ENCODE data around the gene OR6T1.

Gene OR6T1

GRCh38 chr11:123924027-123924426, 19.6 kb downstream of the OR6T1 start:
- no peak for TF ChIP-seq EZH2phosphoT487 (IDR thresholded peaks at IDR 0.05; ENCODE audit: borderline replicate concordance, low read length)
- no peak for TF ChIP-seq CTCF (IDR thresholded peaks at IDR 0.05; ENCODE audit: low read depth, low read length, poor library complexity, severe bottlenecking)

GRCh38 chr11:123920943-123921342, 22.7 kb downstream of the OR6T1 start:
- no peak overlapping the region for H3K4me3 ChIP-seq (ENCODE audit: low read length)
- peaks cover 8% of the 10 kb centered on the region for H3K4me1 ChIP-seq (ENCODE audit: control insufficient read depth, low read length)
- H3K9me2 ChIP-seq (replicated peaks; ENCODE audit: control insufficient read depth, low read length) = no peaks in the 10 kb centered on the region
- H3K9me3 ChIP-seq (ENCODE audit: control insufficient read depth, insufficient read depth, low read length) = no peaks in the 10 kb centered on the region
- no peaks in the 10 kb centered on the region for H3K27me3 ChIP-seq (ENCODE audit: control insufficient read depth, low read length)
- H3K27ac ChIP-seq (ENCODE audit: low read depth, low read length) = no peak overlapping the region
- H3F3A ChIP-seq (ENCODE audit: control insufficient read depth, insufficient read depth) = no peaks in the 10 kb centered on the region
- no peaks in the 10 kb centered on the region for H3K36me3 ChIP-seq (ENCODE audit: control insufficient read depth, low read length)
- H4K20me1 ChIP-seq (ENCODE audit: control insufficient read depth, insufficient read depth, low read depth, low read length) = no peaks in the 10 kb centered on the region
- H3K79me2 ChIP-seq (ENCODE audit: control insufficient read depth, low read length) = no peaks in the 10 kb centered on the region
- H3K4me2 ChIP-seq (ENCODE audit: low read length) = no peak overlapping the region
- TF ChIP-seq CTCF (IDR thresholded peaks at IDR 0.05; ENCODE audit: low read depth, low read length, poor library complexity, severe bottlenecking) (no peak), EZH2phosphoT487 (IDR thresholded peaks at IDR 0.05; ENCODE audit: borderline replicate concordance, low read length) (no peak)

More at GRCh38 chr11:123924027-123924426, 19.6 kb downstream of the OR6T1 start:
- Histone ChIP-seq H3K4me2 (ENCODE audit: low read length) (no peak overlapping the region), H3K4me1 (ENCODE audit: control insufficient read depth, low read length) (peaks cover 8% of the 10 kb centered on the region), H4K20me1 (ENCODE audit: control insufficient read depth, insufficient read depth, low read depth, low read length) (no peaks in the 10 kb centered on the region), H3F3A (ENCODE audit: control insufficient read depth, insufficient read depth) (no peaks in the 10 kb centered on the region), H3K27ac (ENCODE audit: low read depth, low read length) (no peak overlapping the region), H3K27me3 (ENCODE audit: control insufficient read depth, low read length) (no peaks in the 10 kb centered on the region), H3K79me2 (ENCODE audit: control insufficient read depth, low read length) (no peaks in the 10 kb centered on the region), H3K4me3 (ENCODE audit: low read length) (no peak overlapping the region), H3K9me2 (replicated peaks; ENCODE audit: control insufficient read depth, low read length) (no peaks in the 10 kb centered on the region), H3K36me3 (ENCODE audit: control insufficient read depth, low read length) (no peaks in the 10 kb centered on the region), H3K9me3 (ENCODE audit: control insufficient read depth, insufficient read depth, low read length) (no peaks in the 10 kb centered on the region)

- Histone ChIP-seq H3K9me2 (replicated peaks; ENCODE audit: control insufficient read depth, low read length) (no peaks in the 10 kb centered on the region), H4K20me1 (ENCODE audit: control insufficient read depth, insufficient read depth, low read depth, low read length) (no peaks in the 10 kb centered on the region), H3K4me1 (ENCODE audit: control insufficient read depth, low read length) (no peaks in the 10 kb centered on the region), H3K27ac (ENCODE audit: low read depth, low read length) (no peak overlapping the region), H3K9me3 (ENCODE audit: control insufficient read depth, insufficient read depth, low read length) (no peaks in the 10 kb centered on the region), H3K4me3 (ENCODE audit: low read length) (no peak overlapping the region), H3K27me3 (ENCODE audit: control insufficient read depth, low read length) (no peaks in the 10 kb centered on the region), H3K36me3 (ENCODE audit: control insufficient read depth, low read length) (no peaks in the 10 kb centered on the region), H3K79me2 (ENCODE audit: control insufficient read depth, low read length) (no peaks in the 10 kb centered on the region), H3F3A (ENCODE audit: control insufficient read depth, insufficient read depth) (no peaks in the 10 kb centered on the region), H3K4me2 (ENCODE audit: low read length) (no peak overlapping the region)
- TF ChIP-seq EZH2phosphoT487 (IDR thresholded peaks at IDR 0.05; ENCODE audit: borderline replicate concordance, low read length) (no peak), CTCF (IDR thresholded peaks at IDR 0.05; ENCODE audit: low read depth, low read length, poor library complexity, severe bottlenecking) (no peak)
These were observed 37.8 kb downstream of the OR6T1 start for GRCh38 chr11:123905826-123906225.

GRCh38 chr11:123904932-123905331, 38.7 kb downstream of the OR6T1 start:
- no peaks in the 10 kb centered on the region for H3F3A ChIP-seq (ENCODE audit: control insufficient read depth, insufficient read depth)
- no peaks in the 10 kb centered on the region for H4K20me1 ChIP-seq (ENCODE audit: control insufficient read depth, insufficient read depth, low read depth, low read length)
- TF ChIP-seq EZH2phosphoT487 (IDR thresholded peaks at IDR 0.05; ENCODE audit: borderline replicate concordance, low read length) (no peak), CTCF (IDR thresholded peaks at IDR 0.05; ENCODE audit: low read depth, low read length, poor library complexity, severe bottlenecking) (no peak)
- H3K4me3 ChIP-seq (ENCODE audit: low read length) = no peak overlapping the region
- no peaks in the 10 kb centered on the region for H3K36me3 ChIP-seq (ENCODE audit: control insufficient read depth, low read length)
- H3K79me2 ChIP-seq (ENCODE audit: control insufficient read depth, low read length) = no peaks in the 10 kb centered on the region
- H3K27ac ChIP-seq (ENCODE audit: low read depth, low read length) = no peak overlapping the region
- H3K9me3 ChIP-seq (ENCODE audit: control insufficient read depth, insufficient read depth, low read length) = no peaks in the 10 kb centered on the region
- H3K4me1 ChIP-seq (ENCODE audit: control insufficient read depth, low read length) = no peaks in the 10 kb centered on the region
- H3K9me2 ChIP-seq (replicated peaks; ENCODE audit: control insufficient read depth, low read length) = no peaks in the 10 kb centered on the region
- no peaks in the 10 kb centered on the region for H3K27me3 ChIP-seq (ENCODE audit: control insufficient read depth, low read length)
- H3K4me2 ChIP-seq (ENCODE audit: low read length) = no peak overlapping the region

Data from DOHH2 (cell line).